Measurements from ENCODE around the gene LRRC72. TPM values are rescaled to one million over a fixed set of nuclear protein-coding genes. Genes with fewer than 3 reads are reported as not detected.

LRRC72 gene
- not detected for total RNA-seq

DNA sequence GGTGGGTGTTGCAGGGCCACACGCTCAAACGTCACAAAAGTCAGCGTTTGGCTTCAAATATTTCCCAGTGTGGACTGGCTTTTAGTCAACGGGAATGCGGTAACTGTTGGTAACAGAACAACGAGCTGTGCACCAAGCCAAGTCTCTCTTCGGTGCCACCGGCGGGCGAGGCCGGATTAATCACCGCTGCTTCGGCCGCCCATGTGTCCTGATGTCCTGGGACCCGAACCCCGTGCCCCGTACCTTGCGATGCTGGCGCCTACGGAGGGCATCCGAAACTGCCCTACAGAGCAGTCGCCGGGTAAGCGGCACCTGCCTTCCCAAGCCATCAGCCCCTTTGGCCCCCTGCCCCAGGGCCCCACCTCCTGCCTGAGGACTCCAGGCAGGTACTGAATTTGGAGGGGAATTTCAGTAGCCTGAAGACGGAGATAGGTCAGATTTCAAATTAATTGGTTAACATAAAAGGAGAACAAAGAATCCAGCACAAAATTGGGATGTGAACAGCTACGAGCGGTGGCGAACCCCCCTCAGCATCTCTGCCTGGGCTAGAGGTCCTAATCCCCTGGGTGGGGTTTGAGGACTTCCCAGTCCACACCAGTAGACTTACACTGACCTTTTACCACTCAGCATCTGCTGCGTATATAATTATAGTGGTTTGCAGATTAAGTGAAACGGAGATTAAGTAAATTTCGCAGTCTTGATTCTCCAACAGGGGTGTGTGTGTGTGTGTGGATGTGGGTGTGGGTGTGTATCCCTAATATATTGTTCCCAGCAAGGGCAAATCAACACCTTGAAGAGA lies at the start of gene LRRC72:
Gene LRRC72 (plus strand): TSS at position 84 of the 799 bp plus-strand sequence. CDS start 128 bp downstream, at position 212.
- no peaks in the 10 kb centered on the region for H3K4me1 ChIP-seq (replicated peaks)
- no peak within 1 kb of the TSS for H3K4me3 ChIP-seq
- DNase-seq (ENCODE audit: low spot score), result no peak
- no peaks in the 10 kb centered on the region for H3K27me3 ChIP-seq (replicated peaks; ENCODE audit: insufficient read depth)
- no peaks in the 10 kb centered on the region for H3K36me3 ChIP-seq
- H3K9me3 ChIP-seq, result no peaks in the 10 kb centered on the region
- no peak for TF ChIP-seq POLR2AphosphoS5 (IDR thresholded peaks at IDR 0.05)
- no peak for TF ChIP-seq CTCF (IDR thresholded peaks at IDR 0.05)
- TF ChIP-seq POLR2A (IDR thresholded peaks at IDR 0.05), result no peak
- intact Hi-C loops (cut with DNase I), result no loop called here
- H3K27ac ChIP-seq, result no peak within 1 kb of the TSS
- 93% methylated on average over 31 of the region's 31 CpGs for WGBS

DNA sequence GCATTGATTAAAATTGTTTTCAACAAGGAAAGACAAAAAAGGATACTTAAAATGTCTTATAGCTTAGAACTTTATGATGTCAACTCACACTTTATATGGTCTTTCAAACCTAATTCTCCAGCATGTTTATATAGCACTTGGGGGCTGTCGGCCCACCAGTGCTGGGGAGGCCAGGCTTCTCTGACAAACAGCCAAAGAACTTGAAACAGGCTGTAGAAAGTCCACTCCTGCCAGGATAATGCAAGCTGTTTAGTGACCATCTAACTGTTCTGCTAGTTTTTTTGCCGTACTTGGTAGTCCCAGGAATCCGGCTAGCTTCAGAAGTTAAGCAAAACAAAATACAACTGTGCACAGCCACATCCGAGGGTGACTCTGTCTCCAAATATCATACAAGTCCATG lies 47.5 kb upstream of the LRRC72 start:
- Histone ChIP-seq H3K4me3 (no peak overlapping the region), H3K4me1 (replicated peaks) (no peaks in the 10 kb centered on the region), H3K27ac (no peak overlapping the region), H3K27me3 (replicated peaks; ENCODE audit: insufficient read depth) (no peaks in the 10 kb centered on the region), H3K36me3 (no peaks in the 10 kb centered on the region), H3K9me3 (no peaks in the 10 kb centered on the region)
- no peak for DNase-seq (ENCODE audit: low spot score)
- TF ChIP-seq CTCF (IDR thresholded peaks at IDR 0.05), result no peak
- no peak for TF ChIP-seq POLR2A (IDR thresholded peaks at IDR 0.05)
- no peak for TF ChIP-seq POLR2AphosphoS5 (IDR thresholded peaks at IDR 0.05)
- intact Hi-C loops (cut with DNase I), result no loop called here
- WGBS, result 53% methylated on average over 4 of the region's 4 CpGs

GRCh38 chr7:16479591-16479990 lies 47.0 kb upstream of the LRRC72 start:
- Histone ChIP-seq H3K4me3 (no peak overlapping the region), H3K27me3 (replicated peaks; ENCODE audit: insufficient read depth) (no peaks in the 10 kb centered on the region), H3K27ac (no peak overlapping the region), H3K9me3 (no peaks in the 10 kb centered on the region), H3K4me1 (replicated peaks) (no peaks in the 10 kb centered on the region), H3K36me3 (no peaks in the 10 kb centered on the region)
- TF ChIP-seq CTCF (IDR thresholded peaks at IDR 0.05) (no peak), POLR2AphosphoS5 (IDR thresholded peaks at IDR 0.05) (no peak), POLR2A (IDR thresholded peaks at IDR 0.05) (no peak)
- WGBS, result 49% methylated on average over 7 of the region's 7 CpGs
- no peak for DNase-seq (ENCODE audit: low spot score)
- intact Hi-C loops (cut with DNase I), result no loop called here

- TF ChIP-seq CTCF (IDR thresholded peaks at IDR 0.05), result no peak
- no peak for TF ChIP-seq POLR2A (IDR thresholded peaks at IDR 0.05)
- no peak for TF ChIP-seq POLR2AphosphoS5 (IDR thresholded peaks at IDR 0.05)
These were observed 42.0 kb upstream of the LRRC72 start for GRCh38 chr7:16484453-16485158.

More at GRCh38 chr7:16484453-16485158, 42.0 kb upstream of the LRRC72 start:
- no peaks in the 10 kb centered on the region for H3K4me1 ChIP-seq (replicated peaks)
- no peaks in the 10 kb centered on the region for H3K27me3 ChIP-seq (replicated peaks; ENCODE audit: insufficient read depth)
- WGBS, result 55% methylated on average over 4 of the region's 4 CpGs
- no peak overlapping the region for H3K27ac ChIP-seq
- no peaks in the 10 kb centered on the region for H3K9me3 ChIP-seq
- H3K36me3 ChIP-seq, result no peaks in the 10 kb centered on the region
- H3K4me3 ChIP-seq, result no peak overlapping the region
- DNase-seq (ENCODE audit: low spot score), result no peak
- intact Hi-C loops (cut with DNase I), result no loop called here

Measured in prostate gland (tissue), 2 donors.